Stimulated activated CD4-positive, alpha-beta T cell treated with anti-CD3 and anti-CD28 coated beads, Interleukin-12 subunit alpha, Interleukin-12 subunit beta, amount 100 ng/mL, for 48 hours (primary cell): ENCODE results near the gene PLCH1.

Source experiments
- DNase-seq, 3 donors: peaks; one replicate each; pipeline ENCODE4 v3.0.0-alpha.2; 2020; ENCODE audit warnings: low read depth in 2 of 3, low spot score in 1 of 3

The PLCH1 gene

GRCh38 chr3:155388417-155388816 is 356.5 kb downstream of the PLCH1 start:
- DNase-seq = no peak

- DNase-seq = no peak
These were observed 357.3 kb downstream of the PLCH1 start for GRCh38 chr3:155387571-155387970.

DNA sequence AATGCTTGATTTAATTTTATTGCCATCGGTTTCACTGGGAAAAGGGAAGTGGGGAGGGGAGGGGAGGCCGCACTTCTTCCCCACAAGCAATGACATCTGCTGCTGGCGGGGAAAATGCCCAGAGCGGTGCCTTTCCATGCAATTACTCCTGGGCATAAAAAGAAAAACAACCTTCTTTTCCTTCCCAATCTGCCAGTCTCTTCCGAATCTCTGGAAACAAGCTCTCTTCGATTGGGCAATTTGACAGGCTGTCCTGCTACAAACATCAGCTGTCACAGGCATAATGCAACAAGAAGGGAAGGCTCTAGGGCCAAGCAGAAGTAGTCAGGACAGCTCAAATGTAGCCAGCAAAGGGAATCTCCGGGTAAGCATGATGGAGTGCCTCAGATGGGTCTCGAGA is 358.0 kb downstream of the PLCH1 start:
- DNase-seq = no peak

- no peak for DNase-seq
These were observed 358.8 kb downstream of the PLCH1 start for GRCh38 chr3:155385896-155386625.

- DNase-seq = peak in 1 of 3 donors; percentile 7
These were observed 362.4 kb downstream of the PLCH1 start for GRCh38 chr3:155382396-155383042.

GRCh38 chr3:155377847-155378246 is 367.0 kb downstream of the PLCH1 start:
- DNase-seq = no peak

DNA sequence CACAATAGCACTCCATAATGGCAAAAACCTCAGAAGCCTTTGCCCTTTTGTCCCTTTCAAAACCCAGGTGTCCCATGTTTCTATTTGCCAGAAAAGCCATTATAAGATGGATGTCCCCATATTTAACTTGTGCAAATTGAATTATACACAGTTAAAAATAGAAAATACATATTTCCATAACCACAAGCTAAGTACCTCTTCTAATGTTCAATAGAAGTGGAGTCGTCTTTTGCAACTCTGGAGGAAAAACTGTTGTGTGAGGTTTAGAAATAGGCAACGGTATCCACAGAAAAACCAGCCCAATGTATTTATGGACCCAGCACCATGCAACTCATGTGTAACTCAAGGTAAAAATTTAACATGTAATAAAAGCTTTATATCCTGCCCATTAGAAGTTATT is 367.8 kb downstream of the PLCH1 start:
- no peak for DNase-seq

DNA sequence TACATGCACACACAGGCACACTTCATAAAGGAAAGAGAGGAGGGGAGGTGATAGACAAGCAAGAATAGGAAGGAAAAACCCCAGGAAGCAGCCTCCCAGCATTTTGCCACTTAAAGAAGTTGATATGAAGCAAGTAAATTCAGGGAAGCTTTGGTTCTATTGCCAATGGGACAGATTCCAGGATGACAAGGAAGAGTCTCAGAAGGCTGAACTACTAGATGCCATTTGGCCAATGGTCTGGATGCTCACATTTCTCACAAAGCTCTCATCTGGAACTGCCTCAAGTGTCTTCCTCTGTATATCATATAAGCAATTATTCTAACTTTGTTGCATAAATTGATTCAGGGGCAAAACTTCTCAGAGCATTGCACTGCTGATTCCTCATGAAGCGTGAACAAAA is 372.6 kb downstream of the PLCH1 start:
- DNase-seq = no peak

- DNase-seq = no peak
These were observed 373.9 kb downstream of the PLCH1 start for GRCh38 chr3:155370764-155371503.

DNA sequence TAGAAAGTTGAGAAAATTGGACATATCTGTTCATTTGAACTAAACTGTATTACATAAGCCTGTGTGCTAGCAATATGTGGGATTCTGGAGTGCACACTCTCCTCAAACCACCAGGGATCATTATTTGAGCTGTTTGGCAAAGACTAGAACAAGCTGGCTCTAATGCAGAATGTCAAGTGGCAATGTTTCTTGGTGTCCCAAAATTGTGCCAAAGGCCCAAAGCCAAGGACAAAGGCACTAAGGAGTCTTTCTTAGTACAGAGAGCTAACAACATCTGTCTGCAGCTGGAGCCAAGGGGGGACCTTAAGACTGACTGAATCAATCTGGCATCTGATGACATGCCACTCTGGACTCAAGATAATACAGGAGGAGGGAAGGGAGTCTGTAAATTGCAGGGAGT is 374.7 kb downstream of the PLCH1 start:
- no peak for DNase-seq

- DNase-seq = no peak
These were observed 375.1 kb downstream of the PLCH1 start for GRCh38 chr3:155369735-155370134.

- no peak for DNase-seq
These were observed 375.6 kb downstream of the PLCH1 start for GRCh38 chr3:155369244-155369643.

GRCh38 chr3:155368786-155369185 is 376.1 kb downstream of the PLCH1 start:
- no peak for DNase-seq

DNA sequence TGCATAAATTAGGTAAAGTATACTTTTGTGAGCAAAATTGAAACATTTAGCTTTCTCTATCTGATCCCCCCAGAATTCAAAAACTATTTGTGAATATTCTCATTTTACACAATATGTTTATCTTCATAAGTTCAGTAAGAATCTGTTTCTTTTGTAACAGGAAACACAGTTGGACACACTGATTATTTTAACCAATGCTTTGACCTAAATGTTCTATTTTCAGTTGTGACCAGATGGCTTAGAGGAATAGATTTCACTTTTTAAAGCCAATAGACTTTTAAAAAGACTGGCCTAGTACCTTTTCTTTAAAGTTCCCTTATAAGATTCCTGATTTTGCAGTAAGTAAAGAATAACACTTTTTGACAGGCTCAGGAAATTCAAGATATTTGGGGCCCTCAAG is 377.4 kb downstream of the PLCH1 start:
- DNase-seq = no peak

DNA sequence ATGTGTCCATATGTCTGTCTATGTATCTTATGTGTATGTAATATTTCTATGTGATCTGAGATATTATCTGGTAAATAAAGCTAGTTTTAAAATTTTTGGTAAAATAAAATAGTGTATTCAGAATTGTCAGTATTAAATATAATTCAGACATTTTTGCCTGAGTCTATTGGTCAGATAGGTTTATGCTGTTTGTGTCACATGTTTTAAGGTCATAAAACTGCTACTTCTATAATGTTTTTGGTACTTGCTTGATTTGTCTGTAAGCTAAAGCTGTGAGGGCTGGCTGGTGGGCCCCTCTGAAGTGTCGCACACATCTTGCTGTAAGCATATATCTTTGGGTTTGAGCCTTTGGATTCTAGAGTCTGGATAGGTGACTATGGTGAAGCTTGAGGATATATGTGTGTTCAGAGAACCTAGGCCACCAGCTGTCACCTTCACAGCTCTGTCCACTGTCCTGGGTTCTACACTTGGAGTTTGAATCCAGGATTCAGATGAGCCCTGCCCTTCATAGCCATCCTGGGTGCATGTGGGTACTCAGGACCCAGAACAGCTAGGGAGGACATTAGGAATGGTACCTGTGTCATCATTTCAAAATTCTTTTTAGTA is 379.6 kb downstream of the PLCH1 start:
- no peak for DNase-seq

GRCh38 chr3:155364492-155364891 is 380.4 kb downstream of the PLCH1 start:
- no peak for DNase-seq

DNA sequence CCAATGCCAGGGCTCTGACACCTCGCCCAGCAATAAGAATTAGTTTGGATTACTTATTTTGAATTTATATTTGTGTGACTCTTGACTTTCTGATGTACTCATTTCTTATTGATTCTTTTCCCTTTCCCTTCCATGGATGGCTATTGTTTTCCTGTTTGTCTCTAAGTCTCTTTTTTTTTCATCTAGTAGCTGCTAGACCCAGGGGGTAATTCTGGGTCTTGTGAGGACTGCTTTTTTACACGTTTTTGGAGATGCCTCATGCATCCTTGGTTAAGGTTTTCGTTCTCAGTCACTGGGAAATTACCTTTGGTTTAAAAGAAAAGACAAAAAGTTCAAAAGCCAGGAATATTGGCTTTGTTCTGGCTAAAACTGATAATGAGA is 381.2 kb downstream of the PLCH1 start:
- DNase-seq = no peak

DNA sequence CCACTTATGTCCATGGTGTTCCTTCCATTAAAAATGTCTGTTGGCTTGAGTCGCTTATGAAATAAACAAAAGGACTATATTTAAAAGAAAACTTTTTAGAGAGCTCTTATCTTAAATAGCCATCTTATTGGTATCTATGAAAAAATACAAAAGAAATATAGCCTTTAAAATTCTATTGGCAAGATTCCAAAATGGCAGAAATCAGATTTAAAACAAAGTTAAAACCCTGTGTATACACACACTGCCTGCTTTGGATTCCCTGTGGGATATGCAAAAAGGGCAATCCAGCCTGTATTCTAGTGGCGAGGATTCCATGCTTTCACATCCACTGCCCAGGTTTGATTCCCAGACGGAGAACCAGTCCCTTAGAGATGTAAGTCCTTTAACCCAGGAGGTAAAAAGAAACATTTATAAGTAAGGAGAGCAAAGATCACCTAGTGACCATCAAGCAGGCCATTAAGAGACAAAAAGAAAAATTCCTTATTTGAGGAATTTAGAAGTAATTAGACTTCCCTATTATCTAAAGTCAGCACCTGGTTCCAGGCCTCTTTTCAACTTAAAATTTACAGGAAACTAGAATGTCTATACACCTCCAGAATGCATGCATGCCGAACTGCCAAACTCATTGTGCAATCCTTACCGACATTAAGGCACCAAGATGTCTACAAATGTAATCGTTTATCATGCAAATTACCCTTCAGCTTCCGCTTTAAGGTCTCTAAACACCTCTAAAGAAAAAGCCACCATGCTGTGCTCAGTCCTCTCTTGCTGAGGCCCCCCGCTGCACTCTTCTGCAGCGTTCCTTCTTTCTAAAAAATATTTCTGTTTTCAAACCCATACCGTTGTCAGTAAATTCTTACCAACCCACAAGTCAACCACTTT is 381.8 kb downstream of the PLCH1 start:
- DNase-seq = no peak

- DNase-seq = no peak
These were observed 384.6 kb downstream of the PLCH1 start for GRCh38 chr3:155360281-155360680.

DNA sequence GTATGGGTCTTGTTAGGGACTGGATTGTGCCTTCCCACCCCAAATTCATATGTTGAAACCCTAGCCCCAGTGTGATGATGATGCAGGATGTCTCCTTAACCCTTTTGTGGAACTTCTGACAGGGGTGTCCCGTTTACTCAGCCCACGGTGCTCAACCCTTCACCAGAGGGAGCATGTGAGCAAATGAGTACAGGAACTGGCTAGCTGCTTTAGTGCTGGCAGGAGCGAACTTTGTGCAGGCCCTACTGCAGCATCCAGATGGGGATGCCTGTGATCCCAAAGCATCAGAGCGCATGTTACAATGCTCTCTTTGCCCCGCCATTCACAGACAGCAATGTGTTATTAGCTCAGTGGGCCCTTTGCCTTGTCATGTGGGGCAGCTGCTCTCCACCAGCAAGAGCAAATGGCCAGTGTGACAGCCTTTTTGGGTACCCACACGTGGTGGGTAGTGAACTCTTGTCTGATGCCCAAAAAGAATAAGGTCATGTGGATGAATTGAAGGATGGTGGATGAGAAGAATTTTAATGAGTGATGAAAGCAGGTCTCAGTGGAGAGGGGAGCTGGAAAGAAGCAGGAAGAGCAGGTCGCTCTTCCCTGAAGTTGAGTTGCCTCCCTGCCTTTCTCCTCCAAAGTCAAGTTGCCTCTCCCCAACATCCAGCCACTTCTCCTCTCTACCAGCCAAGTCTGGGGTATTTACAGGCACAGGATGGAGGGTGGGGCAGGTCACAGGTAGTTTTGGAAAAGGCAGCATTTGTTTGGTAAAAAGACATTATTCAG is 388.1 kb downstream of the PLCH1 start:
- DNase-seq = no peak
